ENCODE data around the gene BMF. TPM values are rescaled to one million over a fixed set of nuclear protein-coding genes. Genes with fewer than 3 reads are reported as not detected.

Gene BMF
- total RNA-seq, 1 donor from 2014 or later, result 376 TPM

GRCh38 chr15:40112789-40113188 lies 4.1 kb upstream of the BMF start:
- Mint-ChIP-seq H3K4me3 (no peak overlapping the region), H3K9me3 (no peaks in the 10 kb centered on the region), H3K36me3 (ENCODE audit: low read depth) (peaks cover 6% of the 10 kb centered on the region), H3K4me1 (peaks cover 52% of the 10 kb centered on the region), H3K27me3 (no peaks in the 10 kb centered on the region), H3K27ac (peak overlapping the region; percentile 63)
- TF ChIP-seq, protein P1, sequence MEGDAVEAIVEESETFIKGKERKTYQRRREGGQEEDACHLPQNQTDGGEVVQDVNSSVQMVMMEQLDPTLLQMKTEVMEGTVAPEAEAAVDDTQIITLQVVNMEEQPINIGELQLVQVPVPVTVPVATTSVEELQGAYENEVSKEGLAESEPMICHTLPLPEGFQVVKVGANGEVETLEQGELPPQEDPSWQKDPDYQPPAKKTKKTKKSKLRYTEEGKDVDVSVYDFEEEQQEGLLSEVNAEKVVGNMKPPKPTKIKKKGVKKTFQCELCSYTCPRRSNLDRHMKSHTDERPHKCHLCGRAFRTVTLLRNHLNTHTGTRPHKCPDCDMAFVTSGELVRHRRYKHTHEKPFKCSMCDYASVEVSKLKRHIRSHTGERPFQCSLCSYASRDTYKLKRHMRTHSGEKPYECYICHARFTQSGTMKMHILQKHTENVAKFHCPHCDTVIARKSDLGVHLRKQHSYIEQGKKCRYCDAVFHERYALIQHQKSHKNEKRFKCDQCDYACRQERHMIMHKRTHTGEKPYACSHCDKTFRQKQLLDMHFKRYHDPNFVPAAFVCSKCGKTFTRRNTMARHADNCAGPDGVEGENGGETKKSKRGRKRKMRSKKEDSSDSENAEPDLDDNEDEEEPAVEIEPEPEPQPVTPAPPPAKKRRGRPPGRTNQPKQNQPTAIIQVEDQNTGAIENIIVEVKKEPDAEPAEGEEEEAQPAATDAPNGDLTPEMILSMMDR (IDR thresholded peaks at IDR 0.05), result no peak
- ChIA-PET CTCF (no interaction called here), POLR2A (interaction anchor here (0.7 to 7.5 kb wide), 3 partner anchors 11 to 65 kb away, joined by 3 to 172 read pairs (median 62); no protein-coding TSS in a partner anchor)
- intact Hi-C loops (cut with micrococcal nuclease), result no loop called here
- ATAC-seq (ENCODE audit: low read depth) (no peak), DNase-seq (no peak)

DNA sequence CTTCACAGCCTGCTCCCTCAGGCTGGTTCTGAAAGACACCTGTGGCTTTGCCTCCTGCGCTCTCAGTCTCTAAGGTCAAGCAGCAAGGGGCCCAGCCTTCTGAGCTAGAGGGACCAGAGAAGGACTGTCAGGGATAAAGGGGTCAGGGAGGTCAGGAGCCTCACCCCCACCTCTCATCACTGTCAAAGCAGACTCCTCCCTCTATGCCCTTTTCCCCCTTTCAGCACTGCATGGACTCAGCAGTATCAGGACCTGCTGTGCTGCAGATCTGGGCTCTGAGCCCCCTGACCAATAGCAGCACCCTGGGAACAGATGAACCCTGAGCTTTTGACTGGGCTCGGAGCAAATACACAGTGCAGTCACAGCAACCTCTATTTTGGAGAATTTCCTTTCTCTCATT lies 3.2 kb upstream of the BMF start:
- POLR2A ChIA-PET, result interaction anchor here (2.4 to 23.5 kb wide), 2 partner anchors 10 to 68 kb away, joined by 12 to 1329 read pairs; partner anchors contain the start of gene SRP14
- Mint-ChIP-seq H3K27ac (no peak overlapping the region), H3K4me1 (peaks cover 59% of the 10 kb centered on the region), H3K4me3 (no peak overlapping the region), H3K9me3 (no peaks in the 10 kb centered on the region), H3K27me3 (no peaks in the 10 kb centered on the region), H3K36me3 (ENCODE audit: low read depth) (peaks cover 8% of the 10 kb centered on the region)
- DNase-seq (no peak), ATAC-seq (ENCODE audit: low read depth) (no peak)
- intact Hi-C loops (cut with micrococcal nuclease), result no loop called here
- CTCF ChIA-PET, result interaction anchor here (1.3 kb wide), 1 partner anchor 162 kb away, joined by 3 read pairs; no protein-coding TSS in a partner anchor
- TF ChIP-seq, protein P1 (IDR thresholded peaks at IDR 0.05), result no peak

DNA sequence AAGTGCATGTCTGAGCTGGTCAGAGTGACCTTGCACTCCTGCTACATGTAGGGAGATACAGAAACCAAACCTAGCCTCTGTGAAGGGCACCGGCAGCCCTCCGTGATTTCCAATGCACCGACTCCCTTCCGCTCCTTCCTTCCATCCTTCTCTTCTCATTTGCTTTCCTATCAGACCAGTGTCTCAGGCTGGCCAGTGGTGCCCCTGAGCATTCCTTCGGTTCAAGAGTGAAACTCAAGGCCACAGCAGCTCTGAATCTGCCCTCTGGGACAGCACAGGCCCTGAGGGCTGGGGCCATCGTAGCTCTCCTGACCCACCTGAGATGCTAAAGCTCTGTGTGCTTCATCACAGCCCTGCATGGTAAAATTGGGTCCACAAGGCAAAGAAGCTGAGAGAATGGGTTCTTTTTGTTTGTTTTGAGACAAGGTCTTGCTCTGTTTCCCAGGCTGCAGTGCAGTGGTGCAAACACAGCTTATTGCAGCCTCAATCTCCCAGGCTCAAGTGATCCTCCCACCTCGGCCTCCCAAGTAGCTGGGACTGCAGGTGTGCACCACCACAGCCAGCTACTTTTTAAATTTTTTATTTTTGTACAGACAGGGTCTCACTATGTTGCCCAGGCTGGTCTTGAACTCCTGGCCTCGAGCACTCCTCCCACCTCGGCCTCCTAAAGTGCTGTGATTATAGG lies 2.3 kb upstream of the BMF start:
- Mint-ChIP-seq H3K4me3 (peak overlapping the region; percentile 2), H3K9me3 (no peaks in the 10 kb centered on the region), H3K27me3 (no peaks in the 10 kb centered on the region), H3K4me1 (peaks cover 60% of the 10 kb centered on the region), H3K36me3 (ENCODE audit: low read depth) (peaks cover 16% of the 10 kb centered on the region), H3K27ac (no peak overlapping the region)
- TF ChIP-seq, protein P1 (IDR thresholded peaks at IDR 0.05), result no peak
- intact Hi-C loops (cut with micrococcal nuclease), result no loop called here
- no peak for DNase-seq
- CTCF ChIA-PET, result interaction anchor here (1.3 to 16.6 kb wide), 2 partner anchors 67 to 163 kb away, joined by 3 to 519 read pairs; partner anchors contain the start of gene SRP14
- ATAC-seq (ENCODE audit: low read depth), result no peak
- POLR2A ChIA-PET, result interaction anchor here (0.5 to 23.5 kb wide), 5 partner anchors 9 to 74 kb away, joined by 3 to 1329 read pairs (median 5); partner anchors contain the start of gene SRP14

DNA sequence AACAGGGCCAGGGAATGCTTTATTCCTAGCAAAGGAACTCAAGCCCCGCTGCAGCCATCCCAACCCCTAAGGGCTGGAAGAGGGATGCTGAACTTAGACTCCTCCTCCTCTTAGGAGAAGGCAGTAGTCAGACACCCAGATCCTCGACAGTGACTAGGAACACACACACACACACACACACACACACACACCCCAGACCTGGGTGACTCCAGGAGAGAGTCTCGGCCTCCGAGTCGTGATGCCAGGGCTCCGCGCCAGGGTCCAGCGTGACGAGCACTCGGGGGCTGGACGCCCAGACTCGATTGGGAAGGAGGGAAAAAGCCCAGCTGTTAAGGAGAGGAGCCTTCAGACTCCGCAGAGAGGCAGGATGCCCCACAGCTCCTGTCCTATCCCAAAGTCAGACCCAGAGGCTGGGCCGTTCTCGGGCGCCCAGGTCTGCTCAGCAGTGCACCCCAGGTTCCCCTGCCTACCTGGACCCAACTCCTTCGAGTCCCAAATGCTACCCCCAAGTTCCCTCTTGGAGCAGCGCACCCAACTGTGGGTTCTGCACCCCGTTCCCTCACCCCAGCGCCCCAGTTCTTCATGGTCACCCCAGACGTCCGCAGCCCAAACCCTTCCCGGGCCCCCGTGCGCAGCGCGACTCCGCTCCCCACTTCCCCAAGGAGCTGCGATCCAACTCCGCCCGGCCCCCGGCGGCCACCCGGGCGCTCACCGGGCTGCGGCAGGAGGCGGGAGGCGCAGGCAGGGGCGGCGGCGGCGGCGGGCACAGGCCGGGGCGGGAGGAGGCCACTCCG lies 421 bp downstream of the BMF start:
- ChIA-PET CTCF (interaction anchor here (1.0 to 16.6 kb wide), 12 partner anchors 9 to 166 kb away, joined by 3 to 519 read pairs (median 10); partner anchors contain the start of genes BUB1B and SRP14), POLR2A (interaction anchor here (0.6 to 23.5 kb wide), 20 partner anchors 8 to 528 kb away, joined by 3 to 1329 read pairs (median 8); partner anchors contain the start of genes BUB1B, FSIP1, PLCB2 and SRP14)
- intact Hi-C loops (cut with micrococcal nuclease), result loop anchor here (5.0 kb wide), 2 partner anchors 176 to 214 kb away; partner anchors contain the start of genes EIF2AK4 and INAFM2
- H3K4me1 Mint-ChIP-seq, result peaks cover 60% of the 10 kb centered on the region
- peak overlapping the region; percentile 92 for H3K27ac Mint-ChIP-seq
- no peak for DNase-seq
- no peaks in the 10 kb centered on the region for H3K9me3 Mint-ChIP-seq
- TF ChIP-seq, protein P1 (IDR thresholded peaks at IDR 0.05), result no peak
- peak overlapping the region; percentile 94 for H3K4me3 Mint-ChIP-seq
- no peaks in the 10 kb centered on the region for H3K27me3 Mint-ChIP-seq
- H3K36me3 Mint-ChIP-seq (ENCODE audit: low read depth), result peaks cover 40% of the 10 kb centered on the region
- ATAC-seq (ENCODE audit: low read depth), result no peak
